EL (cell line): ENCODE data around the gene PACRG.

ENCODE experiments used
- DNase-seq: peaks from one replicate; pipeline ENCODE4 v3.0.0-alpha.2; 2016

Gene PACRG

GRCh38 chr6:163152701-163153100 lies 424.9 kb downstream of the PACRG start:
- no peak for DNase-seq

GRCh38 chr6:163159110-163159509 lies 431.3 kb downstream of the PACRG start:
- no peak for DNase-seq

- no peak for DNase-seq
Measured at GRCh38 chr6:163159689-163160088, 431.9 kb downstream of the PACRG start.

- no peak for DNase-seq
Measured at GRCh38 chr6:163162007-163162873, 434.5 kb downstream of the PACRG start.

- DNase-seq, result no peak
Measured at GRCh38 chr6:163162874-163163213, 435.1 kb downstream of the PACRG start.

- DNase-seq, result no peak
Measured at GRCh38 chr6:163164175-163164900, 436.6 kb downstream of the PACRG start.

- no peak for DNase-seq
Measured at GRCh38 chr6:163165155-163165910, 437.6 kb downstream of the PACRG start.

- no peak for DNase-seq
Measured at GRCh38 chr6:163165922-163166321, 438.1 kb downstream of the PACRG start.

- DNase-seq, result no peak
Measured at GRCh38 chr6:163166507-163166906, 438.7 kb downstream of the PACRG start.

- no peak for DNase-seq
Measured at GRCh38 chr6:163169521-163169920, 441.7 kb downstream of the PACRG start.

GRCh38 chr6:163170294-163170883 lies 442.6 kb downstream of the PACRG start:
- DNase-seq, result peak; percentile 9

GRCh38 chr6:163173741-163174140 lies 446.0 kb downstream of the PACRG start:
- no peak for DNase-seq

- DNase-seq, result no peak
Measured at GRCh38 chr6:163175301-163175700, 447.5 kb downstream of the PACRG start.

GRCh38 chr6:163176097-163176496 lies 448.3 kb downstream of the PACRG start:
- no peak for DNase-seq

- DNase-seq, result no peak
Measured at GRCh38 chr6:163177007-163177406, 449.2 kb downstream of the PACRG start.

- DNase-seq, result no peak
Measured at GRCh38 chr6:163177892-163178420, 450.2 kb downstream of the PACRG start.

GRCh38 chr6:163179061-163179460 lies 451.3 kb downstream of the PACRG start:
- DNase-seq, result no peak

GRCh38 chr6:163179721-163180120 lies 451.9 kb downstream of the PACRG start:
- DNase-seq, result no peak

GRCh38 chr6:163180874-163181541 lies 453.2 kb downstream of the PACRG start:
- peak; percentile 57 for DNase-seq

- no peak for DNase-seq
Measured at GRCh38 chr6:163181666-163182180, 453.9 kb downstream of the PACRG start.

GRCh38 chr6:163182696-163183095 lies 454.9 kb downstream of the PACRG start:
- DNase-seq, result no peak

GRCh38 chr6:163183806-163184205 lies 456.0 kb downstream of the PACRG start:
- peak; percentile 12 for DNase-seq
